GM12878 (cell line): ENCODE results near the gene CTIF. TPM values are rescaled to one million over a fixed set of nuclear protein-coding genes. Genes with fewer than 3 reads are reported as not detected.

ENCODE experiments used
- ATAC-seq: fragments of 200-7000 bp; cut with Tn5 transposase; 3 replicates; pipeline ENCODE4 v1.9.1; 2020; ENCODE audit warnings: mild to moderate bottlenecking, moderate library complexity
- BruUV-seq: library from RNA; stranded (reverse); fragments of 400-500 nt; replicated peaks from 2 replicates; lab custom pipeline; 2021; lab: Mats Ljungman, UMichigan
- CTCF ChIA-PET: fragments of 300-600 bp; sonication (Branson Sonifier 250); formaldehyde crosslinking; extraction: SDS; loops from one replicate; lab custom pipeline; 2021; ENCODE audit warnings: inconsistent platforms; lab: Yijun Ruan, JAX
- POLR2A ChIA-PET: fragments of 350-600 bp; formaldehyde crosslinking; extraction: SDS; loops from one replicate; lab custom pipeline; 2021; ENCODE audit warnings: inconsistent platforms; lab: Charles Lee
- RAD21 ChIA-PET: fragments of 300-600 bp; sonication (Branson Sonifier 250); formaldehyde crosslinking; loops from one replicate; lab custom pipeline; 2023; ENCODE audit warnings: antibody characterized with exemption; ENCODE audit not compliant: unreplicated experiment; lab: Charles Lee
- SMC1A ChIA-PET: fragments of 300-600 bp; sonication (Branson Sonifier 250); formaldehyde crosslinking; loops from one replicate; lab custom pipeline; 2023; ENCODE audit not compliant: unreplicated experiment, uncharacterized antibody; lab: Charles Lee
- DNase-seq: peaks from one replicate; pipeline ENCODE4 v3.0.0-alpha.2; 2011; ENCODE audit warnings: low read depth, low spot score
- FAIRE-seq: peaks from 3 replicates; lab custom pipeline; 2011; peaks lifted over from hg19 to GRCh38; lab: Jason Lieb, UNC
- H2AFZ ChIP-seq: 2 replicates; pipeline ENCODE4 v1.6.0; 2011; ENCODE audit warnings: low read depth, low read length, control low read depth; ENCODE audit not compliant: control insufficient read depth
- H3K27ac ChIP-seq: 2 replicates; pipeline ENCODE4 v1.5.1; 2011; ENCODE audit warnings: control low read depth; ENCODE audit not compliant: control insufficient read depth, insufficient read depth
- H3K27me3 ChIP-seq, 2 experiments: replicated peaks in 1 of 2; 2 replicates each; pipeline versions ENCODE4 v1.6.0 to v1.6.1; 2011; ENCODE audit warnings: low read length in 1 of 2; ENCODE audit not compliant: control insufficient read depth in 2 of 2, insufficient read depth in 2 of 2
- H3K36me3 ChIP-seq, 2 experiments: 2 replicates each; pipeline ENCODE4 v1.5.1; 2011; ENCODE audit warnings: low read length in 1 of 2; ENCODE audit not compliant: control insufficient read depth in 2 of 2, insufficient read depth in 2 of 2
- H3K4me1 ChIP-seq: 2 replicates; pipeline ENCODE4 v1.6.1; 2011; ENCODE audit warnings: mild to moderate bottlenecking, low read length, moderate library complexity, mixed read lengths; ENCODE audit not compliant: control insufficient read depth, insufficient read depth
- H3K4me2 ChIP-seq: 2 replicates; pipeline ENCODE4 v1.6.0; 2011; ENCODE audit warnings: control low read depth; ENCODE audit not compliant: control insufficient read depth, insufficient read depth
- H3K4me3 ChIP-seq: fragments of 200-600 bp; sonication (generic); 2 replicates; pipeline ENCODE4 v1.5.1; 2016
- H3K79me2 ChIP-seq: 2 replicates; pipeline ENCODE4 v1.6.0; 2011; ENCODE audit warnings: low read length; ENCODE audit not compliant: control insufficient read depth, insufficient read depth
- H3K9ac ChIP-seq: 2 replicates; pipeline ENCODE4 v1.8.0; 2011; ENCODE audit warnings: low read length, control low read depth, mixed read lengths; ENCODE audit not compliant: control insufficient read depth, insufficient read depth
- H3K9me3 ChIP-seq: replicated peaks from 3 replicates; pipeline ENCODE4 v1.5.1; 2011; ENCODE audit warnings: mild to moderate bottlenecking, low read length; ENCODE audit not compliant: control insufficient read depth, insufficient read depth
- H4K20me1 ChIP-seq: 2 replicates; pipeline ENCODE4 v1.6.0; 2011; ENCODE audit not compliant: control insufficient read depth, insufficient read depth
- BCLAF1 ChIP-seq: fragments of 450-650 bp; IDR thresholded peaks from 2 replicates; pipeline ENCODE4 v1.6.1; 2017; ENCODE audit warnings: antibody characterized with exemption, mild to moderate bottlenecking, moderate library complexity
- FOXK2 ChIP-seq: fragments of 450-650 bp; IDR thresholded peaks from 2 replicates; pipeline ENCODE4 v1.6.1; 2017; ENCODE audit warnings: mild to moderate bottlenecking, moderate library complexity
- IRF5 ChIP-seq: fragments of 450-650 bp; IDR thresholded peaks from 2 replicates; pipeline ENCODE4 v1.6.1; 2017; ENCODE audit warnings: borderline replicate concordance
- MEF2A ChIP-seq: IDR thresholded peaks from 2 replicates; pipeline ENCODE4 v1.6.1; 2011; ENCODE audit warnings: low read depth, mild to moderate bottlenecking, low read length, moderate library complexity; ENCODE audit not compliant: insufficient read depth
- MYB ChIP-seq: fragments of 150-350 bp; IDR thresholded peaks from 2 replicates; pipeline ENCODE4 v1.6.1; 2014; ENCODE audit warnings: mild to moderate bottlenecking, low read depth, low read length, borderline replicate concordance
- PAX5 ChIP-seq: IDR thresholded peaks from 2 replicates; pipeline ENCODE4 v1.6.1; 2011; ENCODE audit warnings: low read depth, low read length, borderline replicate concordance
- SP1 ChIP-seq: IDR thresholded peaks from one replicate; pipeline ENCODE4 v1.6.1; 2011; ENCODE audit warnings: low read depth, low read length
- STAT1 ChIP-seq: fragments of 450-650 bp; conservative IDR thresholded peaks from 2 replicates; pipeline ENCODE4 v1.6.1; 2014; ENCODE audit warnings: antibody characterized with exemption, mild to moderate bottlenecking
- YBX1 ChIP-seq: fragments of 450-650 bp; IDR thresholded peaks from 2 replicates; pipeline ENCODE4 v1.6.1; 2016; ENCODE audit warnings: antibody characterized with exemption
- ZBTB40 ChIP-seq: fragments of 450-650 bp; IDR thresholded peaks from 2 replicates; pipeline ENCODE4 v1.6.1; 2016; ENCODE audit warnings: mild to moderate bottlenecking, moderate library complexity, borderline replicate concordance
- ZNF622 ChIP-seq: fragments of 450-650 bp; IDR thresholded peaks from 2 replicates; pipeline ENCODE4 v1.6.1; 2017; ENCODE audit warnings: mild to moderate bottlenecking, inconsistent platforms
- WGBS: methylation state at CpG from one replicate; pipeline ENCODE4 v1.1.6; 2016; ENCODE audit warnings: low lambda C conversion rate; ENCODE audit not compliant: insufficient replicate concordance, insufficient coverage; ENCODE audit errors: missing lambda C conversion rate; 5-methylcytosine and 5-hydroxymethylcytosine counted together
- in situ Hi-C: fragments of 300-500 bp; cut with MboI; formaldehyde crosslinking; loops from 9 replicates; pipeline ENCODE4 v1.14.3; 2018; ENCODE audit warnings: mixed read lengths
- intact Hi-C: fragments of 100-400 bp; cut with micrococcal nuclease; formaldehyde crosslinking; loops from one replicate; pipeline ENCODE4 v1.14.2; 2022; ENCODE audit not compliant: unreplicated experiment
- polyA plus RNA-seq, 11 experiments: library from polyadenylated mRNA; depleted of rRNA in 4 of 11; unstranded in 6 of 11; stranded (reverse) in 5 of 11; fragments of >200 nt; fragmentation: Nextera tagmentation in 4 of 11; fragmentation: Illumina TruSeq in 1 of 11; extraction: Ambion mirVana in 4 of 11; extraction: Trizol in 1 of 11; gene quantifications; 1 replicate in 1 of 11; 2 replicates in 10 of 11; pipeline versions ENCODE4 v1.2.1 to v1.2.3, GENCODE V29; 2011 to 2016; ENCODE audit warnings: inconsistent platforms in 2 of 11, missing spikeins in 2 of 11, low read depth in 1 of 11
- total RNA-seq, 4 experiments: library from RNA; depleted of rRNA in 3 of 4; stranded (reverse); fragments of >200 nt in 3 of 4; fragmentation: Illumina TruSeq in 1 of 4; extraction: Trizol in 1 of 4; gene quantifications; 2 replicates each; pipeline versions ENCODE4 v1.2.1 to v1.2.3, GENCODE V29; 2013 to 2021
- TF ChIP-seq, protein P1 (sequence below): fragments of 450-650 bp; IDR thresholded peaks from 2 replicates; pipeline ENCODE4 v1.6.1; 2017; ENCODE audit warnings: mild to moderate bottlenecking, moderate library complexity

CTIF gene
- total and polyA plus RNA-seq, 10 of the 15 experiments (the other 5 are each of a cell fraction or from before 2014, with no cell fraction given), result 0.06 to 11.6 (median 2.5) TPM

DNA sequence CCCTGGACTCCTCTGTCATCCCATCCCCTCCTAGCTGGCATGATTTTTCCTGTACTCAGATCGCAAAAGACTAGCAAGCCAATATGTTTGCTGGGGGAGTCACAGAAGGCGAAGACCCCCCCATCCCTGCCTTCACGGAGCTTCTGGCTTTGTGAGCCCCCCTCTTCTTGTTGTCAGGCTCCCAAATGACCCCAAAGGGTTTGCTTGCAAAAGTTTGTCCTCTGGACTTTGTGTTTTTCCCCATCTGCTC, 242.0 kb downstream of the CTIF start:
- Histone ChIP-seq H3K4me3 (no peak overlapping the region), H3K4me1 (peaks cover 64% of the 10 kb centered on the region), H3K27me3 (no peaks in the 10 kb centered on the region), H4K20me1 (no peaks in the 10 kb centered on the region), H3K9me3 (no peaks in the 10 kb centered on the region), H2AFZ (no peak overlapping the region), H3K4me2 (no peak overlapping the region), H3K9ac (no peak overlapping the region), H3K79me2 (no peaks in the 10 kb centered on the region; the same call in 1 of the 2 replicates), H3K27ac (no peak overlapping the region), H3K36me3 (no peaks in the 10 kb centered on the region)
- ATAC-seq (no peak), FAIRE-seq (no peak), DNase-seq (no peak)
- in situ Hi-C loops, result no loop called here
- ChIA-PET CTCF (no interaction called here), RAD21 (interaction anchor here (1.4 to 6.4 kb wide), 4 partner anchors 21 to 138 kb away, joined by 4 to 72 read pairs (median 42); no protein-coding TSS in a partner anchor), POLR2A (interaction anchor here (1.1 to 4.4 kb wide), 3 partner anchors 21 to 52 kb away, joined by 3 to 21 read pairs (median 4); no protein-coding TSS in a partner anchor), SMC1A (interaction anchor here (4.5 to 4.8 kb wide), 2 partner anchors 32 to 52 kb away, joined by 54 to 76 read pairs; no protein-coding TSS in a partner anchor)
- no TSS peak for BruUV-seq
- intact Hi-C loops, result no loop called here
- WGBS, result 96% methylated on average over 3 of the region's 3 CpGs
- no peak for TF ChIP-seq MEF2A
- TF ChIP-seq ZNF622, result no peak
- TF ChIP-seq MYB, result no peak
- no peak for TF ChIP-seq STAT1
- TF ChIP-seq IRF5, result no peak
- TF ChIP-seq SP1, result no peak
- TF ChIP-seq PAX5, result no peak
- no peak for TF ChIP-seq ZBTB40
- TF ChIP-seq FOXK2, result no peak
- no peak for TF ChIP-seq BCLAF1
- TF ChIP-seq, protein P1, sequence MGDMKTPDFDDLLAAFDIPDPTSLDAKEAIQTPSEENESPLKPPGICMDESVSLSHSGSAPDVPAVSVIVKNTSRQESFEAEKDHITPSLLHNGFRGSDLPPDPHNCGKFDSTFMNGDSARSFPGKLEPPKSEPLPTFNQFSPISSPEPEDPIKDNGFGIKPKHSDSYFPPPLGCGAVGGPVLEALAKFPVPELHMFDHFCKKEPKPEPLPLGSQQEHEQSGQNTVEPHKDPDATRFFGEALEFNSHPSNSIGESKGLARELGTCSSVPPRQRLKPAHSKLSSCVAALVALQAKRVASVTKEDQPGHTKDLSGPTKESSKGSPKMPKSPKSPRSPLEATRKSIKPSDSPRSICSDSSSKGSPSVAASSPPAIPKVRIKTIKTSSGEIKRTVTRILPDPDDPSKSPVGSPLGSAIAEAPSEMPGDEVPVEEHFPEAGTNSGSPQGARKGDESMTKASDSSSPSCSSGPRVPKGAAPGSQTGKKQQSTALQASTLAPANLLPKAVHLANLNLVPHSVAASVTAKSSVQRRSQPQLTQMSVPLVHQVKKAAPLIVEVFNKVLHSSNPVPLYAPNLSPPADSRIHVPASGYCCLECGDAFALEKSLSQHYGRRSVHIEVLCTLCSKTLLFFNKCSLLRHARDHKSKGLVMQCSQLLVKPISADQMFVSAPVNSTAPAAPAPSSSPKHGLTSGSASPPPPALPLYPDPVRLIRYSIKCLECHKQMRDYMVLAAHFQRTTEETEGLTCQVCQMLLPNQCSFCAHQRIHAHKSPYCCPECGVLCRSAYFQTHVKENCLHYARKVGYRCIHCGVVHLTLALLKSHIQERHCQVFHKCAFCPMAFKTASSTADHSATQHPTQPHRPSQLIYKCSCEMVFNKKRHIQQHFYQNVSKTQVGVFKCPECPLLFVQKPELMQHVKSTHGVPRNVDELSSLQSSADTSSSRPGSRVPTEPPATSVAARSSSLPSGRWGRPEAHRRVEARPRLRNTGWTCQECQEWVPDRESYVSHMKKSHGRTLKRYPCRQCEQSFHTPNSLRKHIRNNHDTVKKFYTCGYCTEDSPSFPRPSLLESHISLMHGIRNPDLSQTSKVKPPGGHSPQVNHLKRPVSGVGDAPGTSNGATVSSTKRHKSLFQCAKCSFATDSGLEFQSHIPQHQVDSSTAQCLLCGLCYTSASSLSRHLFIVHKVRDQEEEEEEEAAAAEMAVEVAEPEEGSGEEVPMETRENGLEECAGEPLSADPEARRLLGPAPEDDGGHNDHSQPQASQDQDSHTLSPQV, result no peak
- no peak for TF ChIP-seq YBX1
